PFSK-1 (cell line): ENCODE measurements around the gene CACNA1C.

Experiments used
- FOXP2 ChIP-seq: optimal IDR thresholded peaks from 2 replicates; pipeline ENCODE3; 2011; ENCODE audit warnings: borderline replicate concordance, control low read depth, inconsistent platforms; ENCODE audit not compliant: insufficient read depth; ENCODE audit errors: extremely low read length, extremely low read depth
- POLR2AphosphoS5 ChIP-seq: IDR thresholded peaks from 2 replicates; pipeline ENCODE4 v1.6.1; 2012; ENCODE audit warnings: low read depth, mild to moderate bottlenecking, control low read depth, low read length, moderate library complexity
- SIN3A ChIP-seq: IDR thresholded peaks from 2 replicates; pipeline ENCODE4 v1.6.1; 2012; ENCODE audit warnings: mild to moderate bottlenecking, low read length, moderate library complexity, borderline replicate concordance; ENCODE audit not compliant: insufficient read depth
- TAF1 ChIP-seq: IDR thresholded peaks from 2 replicates; pipeline ENCODE4 v1.6.1; 2012; ENCODE audit warnings: low read length, control low read depth, borderline replicate concordance; ENCODE audit not compliant: insufficient read depth
- TF ChIP-seq, protein P1 (sequence below), 2 experiments: IDR thresholded peaks; 2 replicates each; pipeline versions ENCODE4 v1.6.1 to v1.8.0; 2011 to 2012; ENCODE audit warnings: low read depth in 2 of 2, low read length in 2 of 2, control low read depth in 1 of 2, inconsistent platforms in 1 of 2, mild to moderate bottlenecking in 1 of 2, moderate library complexity in 1 of 2; ENCODE audit not compliant: insufficient read depth in 1 of 2

DNA sequence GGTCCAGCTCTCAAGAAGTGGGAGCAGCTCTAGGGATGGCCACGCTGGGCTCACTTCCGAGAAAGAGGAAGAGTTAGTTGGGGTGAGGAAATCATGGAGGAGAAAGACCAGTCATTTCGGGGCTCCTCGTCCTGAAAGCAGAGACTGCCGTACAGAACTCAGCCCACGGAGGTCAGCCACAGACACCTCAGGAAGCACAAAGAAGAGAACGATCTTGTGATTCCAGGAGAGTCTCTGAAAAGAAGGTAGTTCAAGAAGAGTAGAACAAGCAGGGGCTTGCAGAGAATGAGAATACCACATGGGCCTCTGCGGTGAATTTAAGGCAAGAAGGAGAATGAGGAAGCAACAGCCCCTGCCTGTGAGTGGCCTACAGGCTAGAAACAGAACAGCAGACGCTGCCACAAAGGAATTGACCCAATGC lies 311.9 kb downstream of the CACNA1C start:
- no peak for TF ChIP-seq POLR2AphosphoS5
- TF ChIP-seq, protein P1, sequence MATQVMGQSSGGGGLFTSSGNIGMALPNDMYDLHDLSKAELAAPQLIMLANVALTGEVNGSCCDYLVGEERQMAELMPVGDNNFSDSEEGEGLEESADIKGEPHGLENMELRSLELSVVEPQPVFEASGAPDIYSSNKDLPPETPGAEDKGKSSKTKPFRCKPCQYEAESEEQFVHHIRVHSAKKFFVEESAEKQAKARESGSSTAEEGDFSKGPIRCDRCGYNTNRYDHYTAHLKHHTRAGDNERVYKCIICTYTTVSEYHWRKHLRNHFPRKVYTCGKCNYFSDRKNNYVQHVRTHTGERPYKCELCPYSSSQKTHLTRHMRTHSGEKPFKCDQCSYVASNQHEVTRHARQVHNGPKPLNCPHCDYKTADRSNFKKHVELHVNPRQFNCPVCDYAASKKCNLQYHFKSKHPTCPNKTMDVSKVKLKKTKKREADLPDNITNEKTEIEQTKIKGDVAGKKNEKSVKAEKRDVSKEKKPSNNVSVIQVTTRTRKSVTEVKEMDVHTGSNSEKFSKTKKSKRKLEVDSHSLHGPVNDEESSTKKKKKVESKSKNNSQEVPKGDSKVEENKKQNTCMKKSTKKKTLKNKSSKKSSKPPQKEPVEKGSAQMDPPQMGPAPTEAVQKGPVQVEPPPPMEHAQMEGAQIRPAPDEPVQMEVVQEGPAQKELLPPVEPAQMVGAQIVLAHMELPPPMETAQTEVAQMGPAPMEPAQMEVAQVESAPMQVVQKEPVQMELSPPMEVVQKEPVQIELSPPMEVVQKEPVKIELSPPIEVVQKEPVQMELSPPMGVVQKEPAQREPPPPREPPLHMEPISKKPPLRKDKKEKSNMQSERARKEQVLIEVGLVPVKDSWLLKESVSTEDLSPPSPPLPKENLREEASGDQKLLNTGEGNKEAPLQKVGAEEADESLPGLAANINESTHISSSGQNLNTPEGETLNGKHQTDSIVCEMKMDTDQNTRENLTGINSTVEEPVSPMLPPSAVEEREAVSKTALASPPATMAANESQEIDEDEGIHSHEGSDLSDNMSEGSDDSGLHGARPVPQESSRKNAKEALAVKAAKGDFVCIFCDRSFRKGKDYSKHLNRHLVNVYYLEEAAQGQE (IDR thresholded peaks at IDR 0.05; ENCODE audit: insufficient read depth in 1 of 2, low read depth in 2 of 2, low read length in 2 of 2) = no peak
- TF ChIP-seq SIN3A = no peak
- TF ChIP-seq TAF1 = no peak
- TF ChIP-seq FOXP2 = no peak
